GM12878 (cell line): Measurements from ENCODE around the gene HNRNPF. TPM values are rescaled to one million over a fixed set of nuclear protein-coding genes. Genes with fewer than 3 reads are reported as not detected.

Source experiments
- HDGF ChIP-seq: fragments of 450-650 bp; IDR thresholded peaks from 2 replicates; pipeline ENCODE4 v1.6.1; 2016; ENCODE audit warnings: antibody characterized with exemption
- IRF4 ChIP-seq: IDR thresholded peaks from 2 replicates; pipeline ENCODE4 v1.6.1; 2011; ENCODE audit warnings: low read depth, low read length
- MTA3 ChIP-seq: IDR thresholded peaks from 2 replicates; pipeline ENCODE4 v1.6.1; 2012; ENCODE audit warnings: low read length, inconsistent platforms, borderline replicate concordance
- NRF1 ChIP-seq: conservative IDR thresholded peaks from 2 replicates; pipeline ENCODE4 v1.6.1; 2011; ENCODE audit warnings: mild to moderate bottlenecking, low read depth, low read length, improper control_type of control experiment
- PAX8 ChIP-seq: fragments of 450-650 bp; IDR thresholded peaks from 2 replicates; pipeline ENCODE4 v1.6.1; 2017; ENCODE audit warnings: mild to moderate bottlenecking, moderate library complexity
- polyA plus RNA-seq, 11 experiments: library from polyadenylated mRNA; depleted of rRNA in 4 of 11; unstranded in 6 of 11; stranded (reverse) in 5 of 11; fragments of >200 nt; fragmentation: Nextera tagmentation in 4 of 11; fragmentation: Illumina TruSeq in 1 of 11; extraction: Ambion mirVana in 4 of 11; extraction: Trizol in 1 of 11; gene quantifications; 1 replicate in 1 of 11; 2 replicates in 10 of 11; pipeline versions ENCODE4 v1.2.1 to v1.2.3, GENCODE V29; 2011 to 2016; ENCODE audit warnings: inconsistent platforms in 2 of 11, missing spikeins in 2 of 11, low read depth in 1 of 11
- total RNA-seq, 4 experiments: library from RNA; depleted of rRNA in 3 of 4; stranded (reverse); fragments of >200 nt in 3 of 4; fragmentation: Illumina TruSeq in 1 of 4; extraction: Trizol in 1 of 4; gene quantifications; 2 replicates each; pipeline versions ENCODE4 v1.2.1 to v1.2.3, GENCODE V29; 2013 to 2021
- TF ChIP-seq, protein P1 (sequence below): fragments of 450-650 bp; IDR thresholded peaks from 2 replicates; pipeline ENCODE4 v1.6.1; 2016; ENCODE audit warnings: mild to moderate bottlenecking, moderate library complexity, borderline replicate concordance
- TF ChIP-seq, protein P2 (sequence below): fragments of 450-650 bp; conservative IDR thresholded peaks from 2 replicates; pipeline ENCODE4 v1.6.1; 2017; ENCODE audit warnings: mild to moderate bottlenecking, moderate library complexity

Gene HNRNPF
- total and polyA plus RNA-seq, 10 of the 15 experiments (the other 5 are each of a cell fraction or from before 2014, with no cell fraction given), result 156 to 373 (median 293) TPM

DNA sequence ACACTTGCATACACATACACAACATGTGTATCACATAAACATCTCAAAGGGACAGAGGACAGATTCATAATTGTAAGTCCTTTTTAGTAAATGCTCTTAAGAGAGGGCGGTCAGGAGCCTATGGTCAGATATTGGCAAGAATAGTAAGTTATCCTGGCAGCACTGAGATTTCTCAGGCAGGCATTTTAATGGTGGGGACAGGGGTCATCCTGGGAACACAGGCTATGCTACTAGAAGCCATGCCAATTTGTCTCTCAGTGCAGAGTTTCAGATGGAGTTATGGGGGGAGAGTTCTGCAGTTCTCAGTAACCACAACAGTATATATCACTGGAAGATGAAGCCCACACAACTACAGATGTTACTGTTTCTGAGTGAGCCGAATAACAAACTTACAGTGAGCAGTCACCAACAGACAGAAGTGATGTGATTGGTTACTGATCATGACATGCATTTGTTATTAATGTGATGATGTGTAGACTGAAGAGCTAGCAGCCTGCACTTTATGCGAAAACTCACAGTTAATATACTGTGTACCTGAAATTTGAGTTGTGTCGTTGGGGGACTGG is 44.4 kb upstream of the HNRNPF start (continued):
- TF ChIP-seq IRF4, result peak; percentile 52; the same call in 1 of the 2 replicates
- TF ChIP-seq HDGF, result no peak
- no peak for TF ChIP-seq PAX8
- no peak for TF ChIP-seq NRF1
- TF ChIP-seq, protein P1, sequence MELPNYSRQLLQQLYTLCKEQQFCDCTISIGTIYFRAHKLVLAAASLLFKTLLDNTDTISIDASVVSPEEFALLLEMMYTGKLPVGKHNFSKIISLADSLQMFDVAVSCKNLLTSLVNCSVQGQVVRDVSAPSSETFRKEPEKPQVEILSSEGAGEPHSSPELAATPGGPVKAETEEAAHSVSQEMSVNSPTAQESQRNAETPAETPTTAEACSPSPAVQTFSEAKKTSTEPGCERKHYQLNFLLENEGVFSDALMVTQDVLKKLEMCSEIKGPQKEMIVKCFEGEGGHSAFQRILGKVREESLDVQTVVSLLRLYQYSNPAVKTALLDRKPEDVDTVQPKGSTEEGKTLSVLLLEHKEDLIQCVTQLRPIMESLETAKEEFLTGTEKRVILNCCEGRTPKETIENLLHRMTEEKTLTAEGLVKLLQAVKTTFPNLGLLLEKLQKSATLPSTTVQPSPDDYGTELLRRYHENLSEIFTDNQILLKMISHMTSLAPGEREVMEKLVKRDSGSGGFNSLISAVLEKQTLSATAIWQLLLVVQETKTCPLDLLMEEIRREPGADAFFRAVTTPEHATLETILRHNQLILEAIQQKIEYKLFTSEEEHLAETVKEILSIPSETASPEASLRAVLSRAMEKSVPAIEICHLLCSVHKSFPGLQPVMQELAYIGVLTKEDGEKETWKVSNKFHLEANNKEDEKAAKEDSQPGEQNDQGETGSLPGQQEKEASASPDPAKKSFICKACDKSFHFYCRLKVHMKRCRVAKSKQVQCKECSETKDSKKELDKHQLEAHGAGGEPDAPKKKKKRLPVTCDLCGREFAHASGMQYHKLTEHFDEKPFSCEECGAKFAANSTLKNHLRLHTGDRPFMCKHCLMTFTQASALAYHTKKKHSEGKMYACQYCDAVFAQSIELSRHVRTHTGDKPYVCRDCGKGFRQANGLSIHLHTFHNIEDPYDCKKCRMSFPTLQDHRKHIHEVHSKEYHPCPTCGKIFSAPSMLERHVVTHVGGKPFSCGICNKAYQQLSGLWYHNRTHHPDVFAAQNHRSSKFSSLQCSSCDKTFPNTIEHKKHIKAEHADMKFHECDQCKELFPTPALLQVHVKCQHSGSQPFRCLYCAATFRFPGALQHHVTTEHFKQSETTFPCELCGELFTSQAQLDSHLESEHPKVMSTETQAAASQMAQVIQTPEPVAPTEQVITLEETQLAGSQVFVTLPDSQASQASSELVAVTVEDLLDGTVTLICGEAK, result no peak
- TF ChIP-seq, protein P2, sequence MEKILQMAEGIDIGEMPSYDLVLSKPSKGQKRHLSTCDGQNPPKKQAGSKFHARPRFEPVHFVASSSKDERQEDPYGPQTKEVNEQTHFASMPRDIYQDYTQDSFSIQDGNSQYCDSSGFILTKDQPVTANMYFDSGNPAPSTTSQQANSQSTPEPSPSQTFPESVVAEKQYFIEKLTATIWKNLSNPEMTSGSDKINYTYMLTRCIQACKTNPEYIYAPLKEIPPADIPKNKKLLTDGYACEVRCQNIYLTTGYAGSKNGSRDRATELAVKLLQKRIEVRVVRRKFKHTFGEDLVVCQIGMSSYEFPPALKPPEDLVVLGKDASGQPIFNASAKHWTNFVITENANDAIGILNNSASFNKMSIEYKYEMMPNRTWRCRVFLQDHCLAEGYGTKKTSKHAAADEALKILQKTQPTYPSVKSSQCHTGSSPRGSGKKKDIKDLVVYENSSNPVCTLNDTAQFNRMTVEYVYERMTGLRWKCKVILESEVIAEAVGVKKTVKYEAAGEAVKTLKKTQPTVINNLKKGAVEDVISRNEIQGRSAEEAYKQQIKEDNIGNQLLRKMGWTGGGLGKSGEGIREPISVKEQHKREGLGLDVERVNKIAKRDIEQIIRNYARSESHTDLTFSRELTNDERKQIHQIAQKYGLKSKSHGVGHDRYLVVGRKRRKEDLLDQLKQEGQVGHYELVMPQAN, result no peak
- peak; percentile 25; the same call in 1 of the 2 replicates for TF ChIP-seq MTA3
